ENCODE results near the gene FGGY. TPM values are rescaled to one million over a fixed set of nuclear protein-coding genes. Genes with fewer than 3 reads are reported as not detected.

The FGGY gene
- total RNA-seq, 1 experiment from 2014 or later, result 14.6 TPM

DNA sequence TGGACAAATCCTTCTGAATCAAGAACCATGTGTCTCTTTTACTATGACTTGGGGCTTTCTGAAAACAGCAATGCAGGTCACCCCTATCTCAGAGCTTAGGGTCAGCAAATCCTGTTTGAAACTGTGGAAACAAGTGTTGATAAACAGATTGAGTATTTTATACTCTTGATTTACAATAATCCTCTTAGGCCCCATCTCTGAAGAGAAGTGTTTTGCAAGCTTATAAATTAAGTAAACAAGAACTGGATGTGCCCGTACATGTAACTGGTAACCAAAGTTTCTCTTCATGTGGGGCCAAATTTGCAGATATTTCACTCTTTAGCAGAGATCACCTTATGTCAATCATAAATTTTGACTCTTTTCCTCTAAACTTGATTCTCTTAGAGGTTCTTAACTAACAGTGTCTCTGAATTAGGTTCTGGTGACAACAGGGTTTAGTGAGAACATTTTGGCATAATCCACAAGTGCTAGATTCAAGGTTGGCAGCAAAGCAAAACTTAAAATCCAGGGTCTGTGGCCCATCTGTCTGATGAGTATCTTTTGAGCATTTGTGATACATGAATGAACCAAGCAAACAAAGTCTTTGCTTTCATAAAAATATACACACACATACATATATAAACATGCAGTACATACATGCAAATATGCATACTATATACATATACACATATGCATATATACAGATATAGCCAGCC, 334.8 kb downstream of the FGGY start:
- H2BK20ac ChIP-seq (ENCODE audit: low read depth, low read length, poor library complexity, severe bottlenecking), result no peak overlapping the region

More for the DNA sequence above, 334.8 kb downstream of the FGGY start:
- no peak for DNase-seq
- Histone ChIP-seq H3K27ac (ENCODE audit: insufficient read length, low read depth, low read length) (no peak overlapping the region), H3K23me2 (ENCODE audit: insufficient read length, low read depth, low read length, poor library complexity, severe bottlenecking) (no peaks in the 10 kb centered on the region), H3K79me2 (ENCODE audit: insufficient read depth, low read length) (no peaks in the 10 kb centered on the region), H4K91ac (ENCODE audit: insufficient read length, low read depth, low read length) (no peak overlapping the region), H3K56ac (ENCODE audit: insufficient read length, low read depth, low read length) (no peak overlapping the region), H3K23ac (ENCODE audit: insufficient read length, low read depth, low read length) (no peak overlapping the region), H3K9ac (ENCODE audit: extremely low read depth, insufficient read length, low read length) (no peak overlapping the region), H3K4ac (ENCODE audit: low read depth, low read length) (no peak overlapping the region), H3K4me1 (ENCODE audit: insufficient read depth, low read length) (no peaks in the 10 kb centered on the region), H4K5ac (ENCODE audit: insufficient read length, low read depth, low read length) (no peak overlapping the region), H2BK120ac (ENCODE audit: low read depth, low read length, poor library complexity, severe bottlenecking) (no peak overlapping the region), H3K27me3 (ENCODE audit: insufficient read depth, low read length) (no peaks in the 10 kb centered on the region), H3K9me3 (ENCODE audit: control insufficient read depth, low read depth, low read length) (no peaks in the 10 kb centered on the region), H2BK12ac (ENCODE audit: insufficient read length, low read depth, low read length) (no peak overlapping the region), H3K14ac (ENCODE audit: insufficient read depth, low read length) (no peak overlapping the region), H4K20me1 (ENCODE audit: control insufficient read depth, insufficient read depth, insufficient read length) (no peaks in the 10 kb centered on the region), H3T11ph (ENCODE audit: low read length) (no peak overlapping the region), H3K18ac (ENCODE audit: insufficient read length, low read depth, low read length) (no peak overlapping the region), H2BK5ac (ENCODE audit: insufficient read length, low read length) (no peak overlapping the region), H4K8ac (replicated peaks; ENCODE audit: insufficient read length, low read depth, low read length) (no peak overlapping the region), H3K4me2 (ENCODE audit: insufficient read depth, insufficient read length, low read length) (no peak overlapping the region), H2AFZ (ENCODE audit: low read length) (no peak overlapping the region), H2AK5ac (ENCODE audit: insufficient read length, low read length) (no peak overlapping the region), H2BK15ac (ENCODE audit: low read depth, low read length) (no peak overlapping the region), H3K79me1 (ENCODE audit: insufficient read depth, low read depth, low read length, poor library complexity, severe bottlenecking) (no peaks in the 10 kb centered on the region)
- Mint-ChIP-seq H3K27me3 (ENCODE audit: low read depth) (no peaks in the 10 kb centered on the region), H3K9me3 (no peaks in the 10 kb centered on the region), H3K36me3 (ENCODE audit: insufficient read depth in 1 of 3, low read depth in 3 of 3) (no peaks in the 10 kb centered on the region; a peak in 1 of 7 replicates), H3K4me1 (no peaks in the 10 kb centered on the region), H3K4me3 (no peak overlapping the region), H3K27ac (no peak overlapping the region)
- TF ChIP-seq, protein P1, sequence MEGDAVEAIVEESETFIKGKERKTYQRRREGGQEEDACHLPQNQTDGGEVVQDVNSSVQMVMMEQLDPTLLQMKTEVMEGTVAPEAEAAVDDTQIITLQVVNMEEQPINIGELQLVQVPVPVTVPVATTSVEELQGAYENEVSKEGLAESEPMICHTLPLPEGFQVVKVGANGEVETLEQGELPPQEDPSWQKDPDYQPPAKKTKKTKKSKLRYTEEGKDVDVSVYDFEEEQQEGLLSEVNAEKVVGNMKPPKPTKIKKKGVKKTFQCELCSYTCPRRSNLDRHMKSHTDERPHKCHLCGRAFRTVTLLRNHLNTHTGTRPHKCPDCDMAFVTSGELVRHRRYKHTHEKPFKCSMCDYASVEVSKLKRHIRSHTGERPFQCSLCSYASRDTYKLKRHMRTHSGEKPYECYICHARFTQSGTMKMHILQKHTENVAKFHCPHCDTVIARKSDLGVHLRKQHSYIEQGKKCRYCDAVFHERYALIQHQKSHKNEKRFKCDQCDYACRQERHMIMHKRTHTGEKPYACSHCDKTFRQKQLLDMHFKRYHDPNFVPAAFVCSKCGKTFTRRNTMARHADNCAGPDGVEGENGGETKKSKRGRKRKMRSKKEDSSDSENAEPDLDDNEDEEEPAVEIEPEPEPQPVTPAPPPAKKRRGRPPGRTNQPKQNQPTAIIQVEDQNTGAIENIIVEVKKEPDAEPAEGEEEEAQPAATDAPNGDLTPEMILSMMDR (conservative IDR thresholded peaks at IDR 0.05), result no peak
- no CpG with 5 or more reads among the region's 1 CpG for WGBS (ENCODE audit: extremely low coverage, insufficient read length, low lambda C conversion rate)
